AG09309 (cell line): ENCODE measurements around the gene RAB3GAP2.

Experiments
- DNase-seq: peaks from one replicate; pipeline ENCODE4 v3.0.0-alpha.2; 2010; ENCODE audit warnings: low read depth
- H3K4me3 ChIP-seq: 2 replicates; pipeline ENCODE4 v1.5.1; 2011; ENCODE audit warnings: mild to moderate bottlenecking, low read depth, low read length, moderate library complexity; ENCODE audit not compliant: control insufficient read depth
- CTCF ChIP-seq: IDR thresholded peaks from 2 replicates; pipeline ENCODE4 v1.5.1; 2011; ENCODE audit warnings: mild to moderate bottlenecking, low read depth, low read length, inconsistent platforms; ENCODE audit not compliant: insufficient read depth, control insufficient read depth; ENCODE audit errors: missing control alignments

The RAB3GAP2 gene

GRCh38 chr1:220137019-220137786, 135.1 kb downstream of the RAB3GAP2 start:
- no peak for TF ChIP-seq CTCF
- H3K4me3 ChIP-seq = no peak overlapping the region
- DNase-seq = no peak

GRCh38 chr1:220135755-220136154, 136.5 kb downstream of the RAB3GAP2 start:
- TF ChIP-seq CTCF = no peak
- no peak overlapping the region for H3K4me3 ChIP-seq
- DNase-seq = no peak

- no peak overlapping the region for H3K4me3 ChIP-seq
- DNase-seq = no peak
- TF ChIP-seq CTCF = no peak
Measured at GRCh38 chr1:220129479-220130210, 142.6 kb downstream of the RAB3GAP2 start.

DNA sequence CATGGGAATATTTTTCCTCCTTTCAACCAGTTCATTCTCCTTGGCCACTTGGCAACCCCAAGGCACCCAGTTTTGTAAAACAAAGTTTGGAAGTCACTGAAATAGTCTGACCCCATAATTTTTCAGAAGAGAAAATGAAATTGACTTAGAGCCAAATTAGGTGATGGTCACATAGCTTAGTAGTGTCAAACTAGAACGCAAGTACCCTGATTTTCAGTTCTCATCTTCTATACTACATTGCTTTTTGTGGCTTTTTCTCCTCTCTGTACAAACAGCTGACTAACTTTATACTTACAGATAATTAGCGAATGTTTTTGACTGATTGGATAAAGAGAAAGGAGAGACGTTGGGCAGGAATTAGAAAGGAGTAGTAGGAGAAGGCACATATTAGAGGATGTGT, 145.2 kb downstream of the RAB3GAP2 start:
- no peak for TF ChIP-seq CTCF
- no peak overlapping the region for H3K4me3 ChIP-seq
- DNase-seq = no peak

DNA sequence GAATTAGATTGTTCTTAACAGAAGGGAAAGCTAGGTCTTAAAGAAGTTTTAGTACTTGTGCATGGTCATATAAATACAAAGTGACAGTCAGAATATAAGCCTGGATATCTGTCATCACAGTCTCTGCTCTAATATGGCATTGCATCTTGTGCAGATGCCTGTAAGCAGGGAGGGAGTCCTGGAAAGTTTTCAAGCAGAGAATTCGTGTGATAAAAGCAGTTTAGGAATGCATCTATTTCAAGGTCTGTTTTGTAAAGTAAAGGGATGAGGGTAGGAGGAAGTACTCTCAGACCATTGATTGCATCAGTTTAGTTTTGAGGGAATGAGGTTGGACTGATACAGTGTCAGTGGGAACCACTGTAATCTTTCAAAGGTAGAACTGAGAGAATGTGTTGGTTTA, 147.7 kb downstream of the RAB3GAP2 start:
- TF ChIP-seq CTCF = no peak
- peak; percentile 54 for DNase-seq
- H3K4me3 ChIP-seq = no peak overlapping the region

GRCh38 chr1:220123889-220124288, 148.4 kb downstream of the RAB3GAP2 start:
- H3K4me3 ChIP-seq = no peak overlapping the region
- no peak for DNase-seq
- TF ChIP-seq CTCF = peak; percentile 32
